ENCODE data around the gene HTT. TPM values are rescaled to one million over a fixed set of nuclear protein-coding genes. Genes with fewer than 3 reads are reported as not detected.

HTT gene
- total RNA-seq, 3 donors from 2014 or later, result 50.5 to 59.3 (median 51.5) TPM

- no peak for ATAC-seq
Measured at GRCh38 chr4:3114377-3114776, 39.9 kb downstream of the HTT start.

GRCh38 chr4:3115637-3116270 is 41.3 kb downstream of the HTT start:
- H3K4me1 Mint-ChIP-seq (ENCODE audit: low read depth), result no peaks in the 10 kb centered on the region
- peaks cover 38% of the 10 kb centered on the region for H3K36me3 Mint-ChIP-seq (ENCODE audit: insufficient read depth)
- no peaks in the 10 kb centered on the region for H3K9me3 Mint-ChIP-seq
- ATAC-seq, result no peak
- H3K4me3 Mint-ChIP-seq, result no peak overlapping the region
- H3K27me3 Mint-ChIP-seq (ENCODE audit: low read depth), result no peaks in the 10 kb centered on the region
- DNase-seq, result no peak

More at GRCh38 chr4:3114377-3114776, 39.9 kb downstream of the HTT start:
- Mint-ChIP-seq H3K9me3 (no peaks in the 10 kb centered on the region), H3K36me3 (ENCODE audit: insufficient read depth) (peaks cover 43% of the 10 kb centered on the region), H3K4me1 (ENCODE audit: low read depth) (no peaks in the 10 kb centered on the region), H3K4me3 (no peak overlapping the region), H3K27me3 (ENCODE audit: low read depth) (no peaks in the 10 kb centered on the region)
- no peak for DNase-seq

GRCh38 chr4:3116955-3117354 is 42.5 kb downstream of the HTT start:
- Mint-ChIP-seq H3K4me3 (no peak overlapping the region), H3K36me3 (ENCODE audit: insufficient read depth) (peaks cover 38% of the 10 kb centered on the region)
- no peak for ATAC-seq

GRCh38 chr4:3118312-3118711 is 43.8 kb downstream of the HTT start:
- no peak for DNase-seq
- Mint-ChIP-seq H3K4me3 (no peak overlapping the region), H3K27me3 (ENCODE audit: low read depth) (no peaks in the 10 kb centered on the region), H3K36me3 (ENCODE audit: insufficient read depth) (peaks cover 35% of the 10 kb centered on the region), H3K4me1 (ENCODE audit: low read depth) (peaks cover 10% of the 10 kb centered on the region), H3K9me3 (no peaks in the 10 kb centered on the region)
- no peak for ATAC-seq

More at GRCh38 chr4:3116955-3117354, 42.5 kb downstream of the HTT start:
- no peaks in the 10 kb centered on the region for H3K9me3 Mint-ChIP-seq
- H3K27me3 Mint-ChIP-seq (ENCODE audit: low read depth), result no peaks in the 10 kb centered on the region
- DNase-seq, result no peak
- H3K4me1 Mint-ChIP-seq (ENCODE audit: low read depth), result peaks cover 1% of the 10 kb centered on the region

GRCh38 chr4:3119464-3119863 is 45.0 kb downstream of the HTT start:
- Mint-ChIP-seq H3K4me1 (ENCODE audit: low read depth) (peaks cover 13% of the 10 kb centered on the region), H3K27me3 (ENCODE audit: low read depth) (no peaks in the 10 kb centered on the region), H3K4me3 (no peak overlapping the region), H3K36me3 (ENCODE audit: insufficient read depth) (peaks cover 34% of the 10 kb centered on the region), H3K9me3 (no peaks in the 10 kb centered on the region)
- ATAC-seq (no peak), DNase-seq (no peak)

- Mint-ChIP-seq H3K9me3 (no peaks in the 10 kb centered on the region), H3K36me3 (ENCODE audit: insufficient read depth) (peaks cover 29% of the 10 kb centered on the region), H3K4me3 (no peak overlapping the region), H3K27me3 (ENCODE audit: low read depth) (no peaks in the 10 kb centered on the region), H3K4me1 (ENCODE audit: low read depth) (peaks cover 13% of the 10 kb centered on the region)
- no peak for DNase-seq
- no peak for ATAC-seq
Measured at GRCh38 chr4:3121110-3121509, 46.6 kb downstream of the HTT start.

- Mint-ChIP-seq H3K9me3 (no peaks in the 10 kb centered on the region), H3K36me3 (ENCODE audit: insufficient read depth) (peaks cover 28% of the 10 kb centered on the region), H3K4me1 (ENCODE audit: low read depth) (peaks cover 13% of the 10 kb centered on the region), H3K27me3 (ENCODE audit: low read depth) (no peaks in the 10 kb centered on the region), H3K4me3 (no peak overlapping the region)
- DNase-seq (no peak), ATAC-seq (no peak)
Measured at GRCh38 chr4:3121596-3121995, 47.1 kb downstream of the HTT start.

GRCh38 chr4:3122081-3122563 is 47.6 kb downstream of the HTT start:
- no peak for DNase-seq
- peak in 1 of 2 donors; percentile 40 for ATAC-seq
- no peaks in the 10 kb centered on the region for H3K9me3 Mint-ChIP-seq
- no peak overlapping the region for H3K4me3 Mint-ChIP-seq
- peaks cover 13% of the 10 kb centered on the region for H3K4me1 Mint-ChIP-seq (ENCODE audit: low read depth)
- peaks cover 30% of the 10 kb centered on the region for H3K36me3 Mint-ChIP-seq (ENCODE audit: insufficient read depth)
- no peaks in the 10 kb centered on the region for H3K27me3 Mint-ChIP-seq (ENCODE audit: low read depth)

GRCh38 chr4:3123181-3123671 is 48.7 kb downstream of the HTT start:
- Mint-ChIP-seq H3K27me3 (ENCODE audit: low read depth) (no peaks in the 10 kb centered on the region), H3K36me3 (ENCODE audit: insufficient read depth) (peaks cover 29% of the 10 kb centered on the region), H3K9me3 (no peaks in the 10 kb centered on the region), H3K4me1 (ENCODE audit: low read depth) (peaks cover 13% of the 10 kb centered on the region), H3K4me3 (no peak overlapping the region)
- DNase-seq, result no peak
- no peak for ATAC-seq

GRCh38 chr4:3124070-3124767 is 49.7 kb downstream of the HTT start:
- peaks cover 33% of the 10 kb centered on the region for H3K36me3 Mint-ChIP-seq (ENCODE audit: insufficient read depth)

GRCh38 chr4:3127112-3127511 is 52.6 kb downstream of the HTT start:
- DNase-seq, result no peak
- peaks cover 44% of the 10 kb centered on the region for H3K36me3 Mint-ChIP-seq (ENCODE audit: insufficient read depth)
- H3K4me3 Mint-ChIP-seq, result no peak overlapping the region
- H3K9me3 Mint-ChIP-seq, result no peaks in the 10 kb centered on the region
- peaks cover 10% of the 10 kb centered on the region for H3K4me1 Mint-ChIP-seq (ENCODE audit: low read depth)
- H3K27me3 Mint-ChIP-seq (ENCODE audit: low read depth), result no peaks in the 10 kb centered on the region
- no peak for ATAC-seq

More at GRCh38 chr4:3124070-3124767, 49.7 kb downstream of the HTT start:
- ATAC-seq (no peak), DNase-seq (no peak)
- H3K4me1 Mint-ChIP-seq (ENCODE audit: low read depth), result peaks cover 13% of the 10 kb centered on the region
- no peaks in the 10 kb centered on the region for H3K27me3 Mint-ChIP-seq (ENCODE audit: low read depth)
- H3K9me3 Mint-ChIP-seq, result no peaks in the 10 kb centered on the region
- H3K4me3 Mint-ChIP-seq, result no peak overlapping the region

GRCh38 chr4:3128058-3128457 is 53.6 kb downstream of the HTT start:
- Mint-ChIP-seq H3K36me3 (ENCODE audit: insufficient read depth) (peaks cover 42% of the 10 kb centered on the region), H3K9me3 (no peaks in the 10 kb centered on the region), H3K4me3 (no peak overlapping the region), H3K4me1 (ENCODE audit: low read depth) (peaks cover 3% of the 10 kb centered on the region), H3K27me3 (ENCODE audit: low read depth) (no peaks in the 10 kb centered on the region)
- no peak for ATAC-seq
- no peak for DNase-seq

GRCh38 chr4:3128976-3129375 is 54.5 kb downstream of the HTT start:
- DNase-seq, result no peak
- Mint-ChIP-seq H3K9me3 (no peaks in the 10 kb centered on the region), H3K4me3 (no peak overlapping the region), H3K4me1 (ENCODE audit: low read depth) (peaks cover under 1% of the 10 kb centered on the region), H3K36me3 (ENCODE audit: insufficient read depth) (peaks cover 46% of the 10 kb centered on the region), H3K27me3 (ENCODE audit: low read depth) (no peaks in the 10 kb centered on the region)
- ATAC-seq, result no peak

- ATAC-seq, result no peak
- Mint-ChIP-seq H3K4me3 (no peak overlapping the region), H3K36me3 (ENCODE audit: insufficient read depth) (peaks cover 46% of the 10 kb centered on the region), H3K27me3 (ENCODE audit: low read depth) (no peaks in the 10 kb centered on the region), H3K4me1 (ENCODE audit: low read depth) (no peaks in the 10 kb centered on the region), H3K9me3 (no peaks in the 10 kb centered on the region)
- no peak for DNase-seq
Measured at GRCh38 chr4:3130201-3130600, 55.7 kb downstream of the HTT start.

- no peak overlapping the region for H3K4me3 Mint-ChIP-seq
- DNase-seq (no peak), ATAC-seq (no peak)
- no peaks in the 10 kb centered on the region for H3K9me3 Mint-ChIP-seq
- no peaks in the 10 kb centered on the region for H3K4me1 Mint-ChIP-seq (ENCODE audit: low read depth)
- H3K36me3 Mint-ChIP-seq (ENCODE audit: insufficient read depth), result peaks cover 48% of the 10 kb centered on the region
- no peaks in the 10 kb centered on the region for H3K27me3 Mint-ChIP-seq (ENCODE audit: low read depth)
Measured at GRCh38 chr4:3130826-3131225, 56.3 kb downstream of the HTT start.
